ENCODE measurements around the gene CCR5. TPM values are rescaled to one million over a fixed set of nuclear protein-coding genes. Genes with fewer than 3 reads are reported as not detected.

CCR5 gene
- total and polyA plus RNA-seq, 2 of the 8 experiments (the other 6 are each of a cell fraction or from before 2014, with no cell fraction given) = not detected

DNA sequence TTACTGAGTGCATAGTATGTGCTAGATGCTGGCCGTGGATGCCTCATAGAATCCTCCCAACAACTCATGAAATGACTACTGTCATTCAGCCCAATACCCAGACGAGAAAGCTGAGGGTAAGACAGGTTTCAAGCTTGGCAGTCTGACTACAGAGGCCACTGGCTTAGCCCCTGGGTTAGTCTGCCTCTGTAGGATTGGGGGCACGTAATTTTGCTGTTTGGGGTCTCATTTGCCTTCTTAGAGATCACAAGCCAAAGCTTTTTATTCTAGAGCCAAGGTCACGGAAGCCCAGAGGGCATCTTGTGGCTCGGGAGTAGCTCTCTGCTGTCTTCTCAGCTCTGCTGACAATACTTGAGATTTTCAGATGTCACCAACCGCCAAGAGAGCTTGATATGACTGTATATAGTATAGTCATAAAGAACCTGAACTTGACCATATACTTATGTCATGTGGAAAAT, 1.0 kb upstream of the CCR5 start (continued):
- TF ChIP-seq, protein P1, sequence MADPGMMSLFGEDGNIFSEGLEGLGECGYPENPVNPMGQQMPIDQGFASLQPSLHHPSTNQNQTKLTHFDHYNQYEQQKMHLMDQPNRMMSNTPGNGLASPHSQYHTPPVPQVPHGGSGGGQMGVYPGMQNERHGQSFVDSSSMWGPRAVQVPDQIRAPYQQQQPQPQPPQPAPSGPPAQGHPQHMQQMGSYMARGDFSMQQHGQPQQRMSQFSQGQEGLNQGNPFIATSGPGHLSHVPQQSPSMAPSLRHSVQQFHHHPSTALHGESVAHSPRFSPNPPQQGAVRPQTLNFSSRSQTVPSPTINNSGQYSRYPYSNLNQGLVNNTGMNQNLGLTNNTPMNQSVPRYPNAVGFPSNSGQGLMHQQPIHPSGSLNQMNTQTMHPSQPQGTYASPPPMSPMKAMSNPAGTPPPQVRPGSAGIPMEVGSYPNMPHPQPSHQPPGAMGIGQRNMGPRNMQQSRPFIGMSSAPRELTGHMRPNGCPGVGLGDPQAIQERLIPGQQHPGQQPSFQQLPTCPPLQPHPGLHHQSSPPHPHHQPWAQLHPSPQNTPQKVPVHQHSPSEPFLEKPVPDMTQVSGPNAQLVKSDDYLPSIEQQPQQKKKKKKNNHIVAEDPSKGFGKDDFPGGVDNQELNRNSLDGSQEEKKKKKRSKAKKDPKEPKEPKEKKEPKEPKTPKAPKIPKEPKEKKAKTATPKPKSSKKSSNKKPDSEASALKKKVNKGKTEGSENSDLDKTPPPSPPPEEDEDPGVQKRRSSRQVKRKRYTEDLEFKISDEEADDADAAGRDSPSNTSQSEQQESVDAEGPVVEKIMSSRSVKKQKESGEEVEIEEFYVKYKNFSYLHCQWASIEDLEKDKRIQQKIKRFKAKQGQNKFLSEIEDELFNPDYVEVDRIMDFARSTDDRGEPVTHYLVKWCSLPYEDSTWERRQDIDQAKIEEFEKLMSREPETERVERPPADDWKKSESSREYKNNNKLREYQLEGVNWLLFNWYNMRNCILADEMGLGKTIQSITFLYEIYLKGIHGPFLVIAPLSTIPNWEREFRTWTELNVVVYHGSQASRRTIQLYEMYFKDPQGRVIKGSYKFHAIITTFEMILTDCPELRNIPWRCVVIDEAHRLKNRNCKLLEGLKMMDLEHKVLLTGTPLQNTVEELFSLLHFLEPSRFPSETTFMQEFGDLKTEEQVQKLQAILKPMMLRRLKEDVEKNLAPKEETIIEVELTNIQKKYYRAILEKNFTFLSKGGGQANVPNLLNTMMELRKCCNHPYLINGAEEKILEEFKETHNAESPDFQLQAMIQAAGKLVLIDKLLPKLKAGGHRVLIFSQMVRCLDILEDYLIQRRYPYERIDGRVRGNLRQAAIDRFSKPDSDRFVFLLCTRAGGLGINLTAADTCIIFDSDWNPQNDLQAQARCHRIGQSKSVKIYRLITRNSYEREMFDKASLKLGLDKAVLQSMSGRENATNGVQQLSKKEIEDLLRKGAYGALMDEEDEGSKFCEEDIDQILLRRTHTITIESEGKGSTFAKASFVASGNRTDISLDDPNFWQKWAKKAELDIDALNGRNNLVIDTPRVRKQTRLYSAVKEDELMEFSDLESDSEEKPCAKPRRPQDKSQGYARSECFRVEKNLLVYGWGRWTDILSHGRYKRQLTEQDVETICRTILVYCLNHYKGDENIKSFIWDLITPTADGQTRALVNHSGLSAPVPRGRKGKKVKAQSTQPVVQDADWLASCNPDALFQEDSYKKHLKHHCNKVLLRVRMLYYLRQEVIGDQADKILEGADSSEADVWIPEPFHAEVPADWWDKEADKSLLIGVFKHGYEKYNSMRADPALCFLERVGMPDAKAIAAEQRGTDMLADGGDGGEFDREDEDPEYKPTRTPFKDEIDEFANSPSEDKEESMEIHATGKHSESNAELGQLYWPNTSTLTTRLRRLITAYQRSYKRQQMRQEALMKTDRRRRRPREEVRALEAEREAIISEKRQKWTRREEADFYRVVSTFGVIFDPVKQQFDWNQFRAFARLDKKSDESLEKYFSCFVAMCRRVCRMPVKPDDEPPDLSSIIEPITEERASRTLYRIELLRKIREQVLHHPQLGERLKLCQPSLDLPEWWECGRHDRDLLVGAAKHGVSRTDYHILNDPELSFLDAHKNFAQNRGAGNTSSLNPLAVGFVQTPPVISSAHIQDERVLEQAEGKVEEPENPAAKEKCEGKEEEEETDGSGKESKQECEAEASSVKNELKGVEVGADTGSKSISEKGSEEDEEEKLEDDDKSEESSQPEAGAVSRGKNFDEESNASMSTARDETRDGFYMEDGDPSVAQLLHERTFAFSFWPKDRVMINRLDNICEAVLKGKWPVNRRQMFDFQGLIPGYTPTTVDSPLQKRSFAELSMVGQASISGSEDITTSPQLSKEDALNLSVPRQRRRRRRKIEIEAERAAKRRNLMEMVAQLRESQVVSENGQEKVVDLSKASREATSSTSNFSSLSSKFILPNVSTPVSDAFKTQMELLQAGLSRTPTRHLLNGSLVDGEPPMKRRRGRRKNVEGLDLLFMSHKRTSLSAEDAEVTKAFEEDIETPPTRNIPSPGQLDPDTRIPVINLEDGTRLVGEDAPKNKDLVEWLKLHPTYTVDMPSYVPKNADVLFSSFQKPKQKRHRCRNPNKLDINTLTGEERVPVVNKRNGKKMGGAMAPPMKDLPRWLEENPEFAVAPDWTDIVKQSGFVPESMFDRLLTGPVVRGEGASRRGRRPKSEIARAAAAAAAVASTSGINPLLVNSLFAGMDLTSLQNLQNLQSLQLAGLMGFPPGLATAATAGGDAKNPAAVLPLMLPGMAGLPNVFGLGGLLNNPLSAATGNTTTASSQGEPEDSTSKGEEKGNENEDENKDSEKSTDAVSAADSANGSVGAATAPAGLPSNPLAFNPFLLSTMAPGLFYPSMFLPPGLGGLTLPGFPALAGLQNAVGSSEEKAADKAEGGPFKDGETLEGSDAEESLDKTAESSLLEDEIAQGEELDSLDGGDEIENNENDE (IDR thresholded peaks at IDR 0.05; ENCODE audit: insufficient replicate concordance, low read length) = no peak
- TF ChIP-seq RNF2 (IDR thresholded peaks at IDR 0.05; ENCODE audit: borderline replicate concordance, low read depth, low read length, missing control alignments, poor library complexity, severe bottlenecking) = no peak
- TF ChIP-seq TAF1 (IDR thresholded peaks at IDR 0.05; ENCODE audit: low read depth, low read length) = no peak
- no peak for TF ChIP-seq BCL11A (IDR thresholded peaks at IDR 0.05; ENCODE audit: low read depth in 2 of 2, low read length in 2 of 2)
- no peak for TF ChIP-seq KDM1A (IDR thresholded peaks at IDR 0.05; ENCODE audit: borderline replicate concordance, low read length)
- TF ChIP-seq SUZ12 (IDR thresholded peaks at IDR 0.05; ENCODE audit: low read length) = no peak
